HG02885 (cell line): ENCODE results near the gene RPL10A.
"Not testable (repeated sequence)": the region's sequence is repeated elsewhere in the genome, so short reads cannot be mapped to it uniquely, and the experiment has no call there.

Experiments used
- ATAC-seq: cut with Tn5 transposase; IDR thresholded peaks from one replicate; pipeline ENCODE4 v1.9.1; 2021; ENCODE audit warnings: mild to moderate bottlenecking; ENCODE audit not compliant: unreplicated experiment, poor library complexity

Gene RPL10A

GRCh38 chr6:35505999-35506412 lies 37.8 kb downstream of the RPL10A start:
- no peak for ATAC-seq

GRCh38 chr6:35506536-35506935 lies 38.3 kb downstream of the RPL10A start:
- ATAC-seq = no peak

DNA sequence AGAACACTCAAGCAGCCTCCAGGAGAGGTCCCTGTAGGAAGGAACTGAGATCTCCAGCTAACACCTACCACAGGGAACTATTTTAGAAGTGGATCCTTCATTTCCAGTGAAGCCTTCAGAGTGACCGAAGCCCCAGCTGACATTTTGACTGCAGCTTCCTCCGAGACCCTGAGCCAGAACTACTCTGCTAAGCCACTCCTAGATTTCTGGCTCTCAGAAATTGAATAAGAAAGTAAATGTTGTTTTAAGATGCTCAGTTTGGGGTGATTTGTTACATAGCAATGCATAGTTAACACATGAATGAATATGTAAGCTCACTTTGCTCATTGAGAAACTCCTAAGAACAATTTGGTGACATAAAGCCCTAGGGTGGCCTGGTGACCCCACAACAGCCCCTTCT lies 39.0 kb downstream of the RPL10A start:
- ATAC-seq = no peak

DNA sequence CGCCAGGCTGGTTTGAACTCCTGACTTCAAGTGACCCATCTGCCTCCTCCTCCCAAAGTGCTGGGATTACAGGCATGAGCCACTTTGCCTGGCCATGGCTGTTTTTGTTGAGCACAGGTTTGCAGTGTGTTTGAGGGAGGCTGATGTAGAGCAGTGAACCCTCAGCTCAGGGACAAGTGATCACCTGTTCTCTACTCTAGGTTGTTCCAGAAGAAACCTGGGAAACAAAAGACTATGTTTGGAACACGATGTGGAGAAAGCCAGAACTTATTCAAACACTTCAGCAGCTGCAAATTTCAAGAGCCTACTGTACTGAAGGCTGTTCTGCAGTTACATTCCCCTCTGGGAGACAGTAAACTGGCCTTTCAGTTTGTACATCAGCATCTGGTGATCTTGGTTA lies 39.8 kb downstream of the RPL10A start:
- no peak for ATAC-seq

- ATAC-seq = no peak
Observed at GRCh38 chr6:35508542-35508941, 40.3 kb downstream of the RPL10A start.

GRCh38 chr6:35510916-35511561 lies 42.8 kb downstream of the RPL10A start:
- no peak for ATAC-seq

- ATAC-seq = no peak
Observed at GRCh38 chr6:35511562-35511941, 43.4 kb downstream of the RPL10A start.

- ATAC-seq = no peak
Observed at GRCh38 chr6:35512006-35512405, 43.8 kb downstream of the RPL10A start.

GRCh38 chr6:35512740-35513139 lies 44.5 kb downstream of the RPL10A start, which contains the start of gene TULP1:
TSS of gene TULP1 (minus strand) at chr6:35512896. CDS start at chr6:35512858, 38 bp downstream.
- no peak for ATAC-seq

- ATAC-seq = no peak
Observed at GRCh38 chr6:35514587-35514986, 46.4 kb downstream of the RPL10A start.

GRCh38 chr6:35515939-35516338 lies 47.7 kb downstream of the RPL10A start:
- not testable (repeated sequence) for ATAC-seq

DNA sequence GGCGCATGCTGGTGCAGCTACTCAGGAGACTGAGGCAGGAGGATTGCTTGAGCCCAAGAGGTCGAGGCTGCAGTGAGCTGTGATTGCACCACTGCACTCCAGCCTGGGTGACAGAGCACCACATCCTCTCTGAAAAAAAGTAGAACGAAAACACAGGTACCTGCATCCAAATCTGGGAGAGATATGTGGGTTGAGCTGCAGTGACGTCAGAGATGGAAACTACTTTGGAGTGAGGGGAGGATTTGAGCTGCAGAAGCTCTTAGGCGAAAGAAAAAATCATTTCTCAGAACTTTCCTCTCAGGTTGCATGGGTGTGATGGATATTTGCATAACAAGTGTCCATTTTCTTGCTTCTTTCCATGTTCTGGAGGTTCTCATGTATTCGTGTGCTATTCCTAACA lies 48.5 kb downstream of the RPL10A start:
- ATAC-seq = no peak

GRCh38 chr6:35517978-35518377 lies 49.8 kb downstream of the RPL10A start:
- ATAC-seq = not testable (repeated sequence)

DNA sequence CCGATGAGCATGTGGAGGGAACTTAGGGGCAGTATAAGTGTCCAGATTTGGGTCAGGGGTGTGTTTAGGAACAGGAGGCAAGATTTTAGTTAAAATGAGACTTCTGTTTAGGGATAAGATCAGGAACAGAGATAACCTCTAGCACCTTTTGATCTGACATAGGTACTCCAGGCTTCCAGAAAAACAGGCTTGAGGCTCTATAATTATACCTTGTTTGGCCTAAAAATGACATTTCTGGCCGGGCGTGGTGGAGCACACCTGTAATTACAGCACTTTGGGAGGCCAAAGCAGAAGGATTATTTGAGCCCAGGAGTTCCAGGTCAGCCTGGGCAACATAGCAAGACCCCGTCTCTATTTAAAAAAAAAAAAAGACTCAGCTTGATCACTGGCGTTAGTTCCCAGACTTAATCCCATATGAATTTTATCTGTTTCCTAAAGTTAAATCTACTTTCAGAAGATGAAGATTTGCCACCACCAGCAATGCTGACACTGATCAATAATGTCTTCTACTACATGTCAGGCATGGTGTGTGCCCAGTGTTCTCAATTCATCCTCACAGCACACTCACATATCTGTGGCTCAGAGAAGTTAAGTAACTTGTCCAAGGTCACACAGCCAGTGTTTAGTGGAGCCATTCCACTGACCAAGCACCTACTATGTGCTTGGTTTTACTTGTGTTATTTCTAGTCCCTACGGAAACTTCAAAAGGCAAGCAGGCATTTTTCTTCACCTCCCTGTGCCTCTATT lies 50.5 kb downstream of the RPL10A start:
- no peak for ATAC-seq

DNA sequence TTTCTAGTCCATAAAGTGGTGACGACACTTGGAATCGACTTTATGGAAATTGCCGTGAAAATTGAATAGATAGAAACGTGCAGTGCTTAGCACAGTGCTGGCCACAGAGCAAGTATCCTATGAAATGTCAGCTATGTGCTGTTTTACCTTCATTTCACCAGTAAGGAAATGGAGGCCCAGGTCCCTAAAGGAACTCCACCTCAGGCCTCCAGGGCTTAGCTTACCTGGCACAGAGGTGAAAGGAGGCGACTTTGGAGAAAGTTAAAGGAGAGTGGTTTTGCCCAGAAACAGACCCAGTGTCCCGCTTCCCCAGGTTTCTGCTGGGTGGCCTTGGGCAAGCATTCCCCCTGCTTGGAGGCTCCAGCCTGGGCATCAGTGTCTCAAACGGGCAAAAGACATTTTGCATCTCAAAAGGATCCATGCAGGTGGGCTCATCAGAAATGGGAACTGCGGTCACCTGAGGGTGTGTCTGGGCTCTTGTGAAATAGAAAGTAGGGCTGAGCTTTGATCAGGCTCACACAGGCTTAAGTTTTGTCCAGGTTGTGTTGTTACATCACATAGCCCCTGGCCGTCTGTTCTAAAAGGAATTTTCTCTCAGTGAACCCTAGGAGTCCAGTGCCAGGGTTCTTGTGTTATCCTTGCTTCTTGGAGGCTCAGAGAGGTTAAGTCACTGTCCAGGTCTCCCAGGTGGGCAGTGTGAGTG lies 51.3 kb downstream of the RPL10A start:
- no peak for ATAC-seq
